ENCODE results near the gene ABHD11.

GRCh38 chr7:73690646-73691045, 48.0 kb downstream of the ABHD11 start:
- TF ChIP-seq SIN3A (IDR thresholded peaks at IDR 0.05; ENCODE audit: borderline replicate concordance in 2 of 2, control insufficient read depth in 1 of 2, low read depth in 2 of 2, low read length in 2 of 2) = no peak
- no peak for TF ChIP-seq MXI1 (IDR thresholded peaks at IDR 0.05; ENCODE audit: low read depth, low read length)
- no peak for TF ChIP-seq HCFC1 (IDR thresholded peaks at IDR 0.05; ENCODE audit: low read depth, low read length)
- TF ChIP-seq POLR2AphosphoS5 (IDR thresholded peaks at IDR 0.05; ENCODE audit: control insufficient read depth, insufficient read depth, low read depth, low read length) = no peak
- TF ChIP-seq NFXL1 (CRISPR knock-in tag; IDR thresholded peaks at IDR 0.05) = no peak
- no peak for TF ChIP-seq CREB1 (IDR thresholded peaks at IDR 0.05)
- TF ChIP-seq CREB1 (CRISPR knock-in tag; IDR thresholded peaks at IDR 0.05) = no peak

All from K562 (cell line).